DMS79 treated with DMSO at 0.1 percent for 48 hours (cell line): ENCODE data around the gene PROX1.

ENCODE experiments used
- DNase-seq: peaks from one replicate; lab custom pipeline; 2025; lab: John Stamatoyannopoulos, UW

PROX1 gene

DNA sequence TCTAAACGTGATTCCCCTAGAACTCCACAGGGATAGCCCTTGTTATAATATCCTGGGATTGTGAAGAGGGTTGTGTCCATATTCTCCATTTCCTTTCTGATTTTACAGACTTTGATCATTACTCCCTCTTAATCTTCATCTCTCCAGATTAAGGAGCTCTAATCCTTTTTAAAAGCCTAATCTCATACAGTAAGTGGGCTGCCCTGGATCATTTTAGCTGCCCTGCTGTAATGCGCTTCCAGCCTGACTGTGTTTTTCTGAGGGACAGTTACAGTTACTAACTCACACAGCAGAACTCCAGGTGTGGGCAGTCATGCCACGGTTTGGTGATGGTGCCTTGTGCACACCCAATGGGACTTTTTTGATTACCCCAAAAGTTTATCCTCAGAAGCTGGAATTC, 33.5 kb downstream of the PROX1 start:
- no peak for DNase-seq

GRCh38 chr1:214022229-214022791, 34.5 kb downstream of the PROX1 start:
- DNase-seq = no peak

DNA sequence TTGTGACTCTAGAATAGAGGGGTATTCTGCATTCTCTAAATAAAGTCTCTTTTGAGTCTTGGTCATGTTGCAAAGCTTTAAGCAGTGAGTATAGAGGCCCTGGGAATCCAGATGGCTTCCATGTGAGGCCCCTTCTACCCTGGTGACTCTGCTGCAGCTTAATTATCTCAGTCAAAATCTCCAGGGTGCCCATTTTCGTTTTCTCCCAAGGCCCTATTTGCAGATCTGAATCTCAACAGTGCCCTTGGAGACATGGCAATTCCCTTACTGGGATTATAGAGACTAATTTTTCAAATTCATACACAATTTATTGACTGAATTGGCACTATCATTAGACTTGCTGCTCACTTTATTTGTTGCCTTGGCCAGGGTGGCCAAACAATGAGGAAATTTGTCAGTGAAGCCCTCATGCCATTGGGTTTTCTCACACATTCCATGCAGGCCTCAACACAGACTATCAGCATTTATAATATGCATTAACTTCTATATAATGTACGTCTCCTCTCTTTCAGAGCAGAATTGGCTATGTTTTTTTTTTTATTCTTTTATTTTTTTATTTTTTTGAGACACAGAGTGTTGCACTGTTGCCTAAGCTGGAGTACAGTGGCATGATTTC, 35.1 kb downstream of the PROX1 start:
- no peak for DNase-seq

DNA sequence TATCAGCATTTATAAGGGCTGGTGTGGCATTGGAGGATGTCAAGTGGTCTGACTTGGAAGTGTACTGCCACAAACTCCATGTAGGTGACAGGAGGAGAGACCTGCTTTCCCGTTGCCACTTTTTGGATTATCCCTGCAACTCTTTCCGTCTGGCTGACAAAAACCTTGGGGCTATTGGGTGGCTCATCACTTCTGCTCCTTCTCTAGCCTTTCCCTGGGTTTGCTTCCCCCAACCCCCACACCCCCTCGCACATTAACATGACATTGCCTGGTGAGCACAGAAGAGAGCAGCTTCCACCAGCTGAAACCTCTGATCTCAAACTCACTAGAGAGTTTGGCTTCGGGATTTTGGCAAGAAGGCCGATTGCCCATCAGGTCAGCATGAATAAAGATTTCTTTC, 39.2 kb downstream of the PROX1 start:
- no peak for DNase-seq

DNA sequence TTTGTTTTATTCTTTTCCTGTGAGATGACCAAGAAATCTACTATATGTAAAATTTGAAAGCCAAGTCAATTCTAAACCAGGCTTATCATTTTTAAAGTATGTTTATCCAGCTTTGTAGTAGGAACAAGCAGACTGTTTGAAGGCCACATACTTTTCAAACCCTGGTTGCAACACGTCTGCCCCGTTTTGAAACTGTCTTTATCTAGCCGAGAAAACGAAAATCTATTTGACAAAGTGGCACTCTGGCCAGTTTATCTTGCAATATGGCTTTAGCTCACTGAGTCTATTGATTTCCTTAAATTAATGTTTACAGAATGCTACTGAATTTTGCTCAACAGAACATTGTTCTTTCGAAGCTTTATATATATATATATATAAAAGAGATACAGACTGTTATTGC, 39.7 kb downstream of the PROX1 start:
- DNase-seq = no peak

GRCh38 chr1:214028095-214028494, 40.3 kb downstream of the PROX1 start:
- DNase-seq = no peak

DNA sequence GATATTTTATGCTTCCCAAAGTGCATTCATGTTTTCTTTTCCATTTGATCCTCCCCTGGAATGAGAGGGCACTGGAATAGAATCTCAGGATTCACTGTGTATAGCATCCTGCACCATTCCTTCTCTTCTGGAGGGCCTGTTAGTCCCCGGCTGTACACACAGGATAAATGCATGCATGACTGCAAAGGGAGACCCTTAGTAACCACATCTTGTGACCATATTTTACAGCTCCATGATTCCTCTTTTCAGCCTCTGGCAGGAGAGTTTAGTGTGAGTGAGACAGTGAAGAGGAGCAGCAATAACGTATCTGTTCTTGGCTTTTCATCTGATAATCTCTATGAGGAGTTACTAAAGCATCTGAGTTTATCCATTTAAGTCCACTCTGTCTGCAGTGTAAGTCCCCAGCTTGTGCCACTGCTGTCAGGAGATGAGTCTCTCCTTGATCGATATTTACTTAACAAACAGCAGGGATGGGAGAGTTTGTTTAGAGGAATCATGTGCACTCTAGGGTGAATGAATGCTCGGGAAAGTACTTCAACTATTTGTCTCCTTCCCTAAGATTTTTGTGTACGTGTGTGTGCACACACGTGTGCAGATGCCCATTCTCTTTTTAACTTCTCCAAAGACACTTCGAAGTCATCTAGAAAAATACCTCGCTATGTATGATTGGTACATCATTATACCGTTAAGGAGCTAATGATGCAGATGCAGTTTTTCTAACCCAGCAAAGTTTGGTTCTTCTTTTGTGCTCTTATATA, 41.1 kb downstream of the PROX1 start:
- no peak for DNase-seq

DNA sequence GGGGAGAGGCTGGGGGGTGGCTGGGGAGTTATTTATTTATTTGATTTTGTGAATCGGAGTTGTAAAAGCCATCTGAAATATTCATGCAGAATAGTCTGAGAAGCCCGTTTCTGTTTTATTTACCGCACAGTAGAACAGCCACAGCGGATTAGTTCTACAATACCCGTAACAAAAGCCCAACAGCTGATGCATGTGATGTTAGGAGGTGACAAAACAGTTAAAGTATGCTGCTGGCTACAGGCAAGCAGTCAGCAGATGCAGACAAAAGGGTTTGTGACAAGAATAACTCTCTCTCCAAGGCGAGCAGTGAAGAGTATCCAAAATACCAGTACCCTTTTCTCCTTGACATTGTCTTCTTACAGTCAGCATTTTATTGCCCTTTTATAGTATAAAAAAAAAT, 42.0 kb downstream of the PROX1 start:
- DNase-seq = no peak

- DNase-seq = no peak
Measured at GRCh38 chr1:214031267-214031650, 43.5 kb downstream of the PROX1 start.

DNA sequence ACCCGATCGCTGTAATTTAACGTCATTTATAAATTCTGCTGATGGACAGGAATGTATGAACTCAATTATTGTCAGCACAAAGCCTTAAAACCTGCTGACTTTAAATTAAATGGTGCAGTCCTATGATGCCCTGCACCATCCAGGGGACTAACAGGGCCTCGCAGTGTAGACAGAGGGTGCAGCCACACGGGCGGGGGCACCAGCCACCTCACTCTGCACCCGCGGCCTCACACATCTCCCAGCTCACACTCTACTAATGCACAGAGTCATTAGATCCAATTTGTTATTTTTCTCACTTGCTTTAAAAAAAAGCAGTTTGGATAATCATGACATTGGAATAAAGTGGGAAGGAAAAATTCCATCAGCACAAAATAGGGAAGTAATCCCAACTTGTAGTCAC, 49.7 kb downstream of the PROX1 start:
- no peak for DNase-seq

DNA sequence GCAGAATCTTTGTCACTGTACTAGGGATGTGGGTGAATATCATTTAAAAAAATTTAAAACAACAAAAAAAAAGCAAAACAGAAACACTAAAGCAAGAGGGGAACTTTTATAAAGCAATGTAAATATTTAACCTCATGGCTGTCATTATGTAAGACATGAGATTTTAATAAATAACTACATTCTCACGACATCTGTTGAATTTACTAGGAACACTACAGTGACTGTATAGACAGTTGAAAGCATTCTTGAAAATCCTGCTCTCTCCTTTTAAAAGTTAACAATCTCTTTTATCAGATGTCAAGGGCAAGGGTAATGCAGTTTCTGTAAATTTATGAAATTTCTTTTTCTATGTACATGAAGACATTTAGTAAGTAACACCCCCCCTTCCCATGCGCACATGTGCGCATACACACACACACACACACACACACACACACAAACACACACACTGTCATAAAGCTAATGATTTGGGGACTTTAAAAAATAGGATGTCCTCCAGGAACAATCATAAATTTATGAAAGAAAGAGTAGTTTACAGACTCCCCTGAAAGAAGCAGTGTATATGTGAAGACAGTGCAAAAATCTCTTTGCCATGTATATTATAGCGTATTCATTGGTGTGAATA, 51.7 kb downstream of the PROX1 start:
- DNase-seq = no peak

GRCh38 chr1:214043167-214043566, 55.4 kb downstream of the PROX1 start:
- DNase-seq = no peak

DNA sequence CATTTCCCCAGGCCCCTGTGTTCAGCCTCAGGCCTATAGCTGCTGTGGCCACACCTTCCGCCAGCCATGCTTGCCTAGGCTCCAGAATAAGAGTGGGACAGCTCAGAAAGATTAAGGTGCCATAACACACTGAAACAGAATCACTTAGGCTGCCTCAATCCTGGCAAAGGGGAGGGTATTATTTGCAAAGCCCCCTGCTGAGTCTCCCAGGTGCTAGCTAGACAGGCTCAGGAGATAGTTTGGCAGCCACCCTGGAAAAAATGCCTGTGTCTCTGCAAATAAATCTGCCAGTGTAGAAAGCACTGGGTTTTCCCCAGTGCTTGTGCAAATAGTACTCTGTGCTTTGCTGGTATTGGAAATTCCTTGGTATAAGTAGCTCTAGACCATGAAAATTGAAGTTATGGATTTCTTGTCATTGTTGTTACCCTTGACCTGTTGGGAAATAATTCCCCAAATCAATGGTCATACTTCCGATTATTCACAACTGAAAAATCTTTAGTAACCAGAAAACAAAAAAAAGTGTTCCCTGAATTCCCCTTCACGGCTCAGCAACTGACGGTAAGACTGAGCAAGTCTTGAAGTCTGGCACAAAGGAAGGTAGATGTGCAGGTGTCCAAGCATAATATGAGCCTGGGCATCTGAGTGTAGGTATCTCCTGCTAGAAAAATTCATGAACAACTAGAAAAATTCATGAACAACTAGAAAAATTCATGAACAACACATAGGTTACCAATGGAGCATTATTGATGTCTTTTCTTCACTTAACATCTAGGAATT, 56.9 kb downstream of the PROX1 start:
- DNase-seq = no peak

DNA sequence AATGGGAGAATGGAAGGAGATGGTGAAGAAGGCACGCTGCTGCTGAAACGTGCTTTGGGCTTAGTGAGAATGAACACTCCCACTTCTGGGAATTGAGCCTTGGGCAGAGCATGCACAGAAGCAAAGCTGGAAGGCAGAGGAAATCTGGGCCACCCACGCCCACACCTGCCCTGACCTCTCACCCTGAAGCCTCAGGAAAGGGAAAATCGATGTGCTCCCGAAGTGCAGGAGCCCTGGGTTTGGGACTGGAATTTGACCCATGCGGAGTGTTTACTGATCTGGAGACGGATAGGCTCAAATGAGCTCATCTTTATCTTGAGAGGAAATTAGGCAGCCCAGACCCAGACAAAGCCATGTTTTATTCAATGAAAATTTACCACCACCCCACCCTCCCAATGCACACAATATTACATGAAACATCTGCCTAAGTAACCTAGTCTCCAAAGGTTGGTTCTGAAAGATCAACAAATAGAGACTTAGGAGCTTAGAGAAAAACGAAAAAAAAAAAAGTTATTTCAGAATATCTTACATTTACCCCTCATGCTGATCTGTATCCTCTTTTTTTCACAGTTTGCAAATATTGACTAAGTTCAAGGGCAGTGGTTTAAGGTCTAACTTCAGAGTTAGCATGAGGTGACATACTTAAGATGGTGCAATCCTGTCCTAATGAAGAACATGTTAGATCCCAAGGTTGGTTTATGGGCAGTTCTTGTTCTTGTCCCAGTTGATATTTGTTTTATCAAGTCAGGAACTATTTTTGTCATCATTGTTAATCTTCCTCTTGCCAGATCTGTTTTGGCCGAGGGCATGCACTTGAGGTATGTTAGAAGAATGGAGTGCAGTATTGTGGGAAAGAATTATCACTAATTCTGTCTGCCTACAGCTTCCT, 63.0 kb downstream of the PROX1 start:
- no peak for DNase-seq

- no peak for DNase-seq
Measured at GRCh38 chr1:214051786-214052185, 64.0 kb downstream of the PROX1 start.

DNA sequence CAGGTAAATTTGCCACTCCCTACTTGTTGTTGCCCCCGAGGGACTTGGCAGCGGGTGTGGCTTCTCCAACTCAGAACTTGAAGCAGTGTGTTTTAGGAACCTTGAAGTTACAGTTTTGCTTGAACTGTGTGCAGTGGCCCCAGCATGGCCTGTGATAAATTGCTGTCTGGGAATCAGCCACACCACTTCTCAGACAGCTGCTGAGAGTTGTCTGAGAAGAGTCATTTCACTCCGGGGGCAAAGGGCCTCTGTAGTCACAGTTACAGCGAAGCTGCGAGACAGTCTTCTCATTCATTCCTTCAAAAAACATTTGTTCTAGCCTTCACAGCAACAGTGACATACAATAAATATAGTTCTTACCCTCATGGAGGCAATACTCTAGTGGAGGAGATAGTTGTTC, 70.3 kb downstream of the PROX1 start:
- no peak for DNase-seq

DNA sequence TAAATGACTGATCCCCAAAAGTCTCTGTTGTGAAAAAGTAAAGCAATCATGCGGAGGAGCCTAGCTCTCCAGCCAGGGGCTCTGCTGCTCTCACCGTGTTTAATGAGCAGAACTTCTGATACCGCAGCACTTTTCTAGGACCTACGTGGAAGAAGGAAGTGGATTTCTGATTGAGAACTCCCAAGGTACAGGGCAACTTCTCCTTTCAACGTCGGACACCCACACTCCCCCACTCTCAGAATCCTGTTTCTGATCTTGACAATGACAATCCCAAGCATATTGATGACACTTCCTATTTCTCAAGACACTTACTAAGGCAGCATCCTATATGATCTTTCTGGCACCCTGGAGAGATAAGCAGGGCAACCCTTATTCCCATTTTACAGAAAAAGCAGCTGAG, 78.4 kb downstream of the PROX1 start:
- DNase-seq = no peak

- DNase-seq = no peak
Measured at GRCh38 chr1:214066936-214067335, 79.2 kb downstream of the PROX1 start.

- DNase-seq = no peak
Measured at GRCh38 chr1:214067397-214067796, 79.6 kb downstream of the PROX1 start.

- no peak for DNase-seq
Measured at GRCh38 chr1:214067853-214068703, 80.3 kb downstream of the PROX1 start.
